ENCODE data around the gene AATK. TPM values are rescaled to one million over a fixed set of nuclear protein-coding genes. Genes with fewer than 3 reads are reported as not detected.

Gene AATK
- total and polyA plus RNA-seq, 2 of the 4 experiments (the other 2 are of a cell fraction): under 0.01 to 0.21 TPM

DNA sequence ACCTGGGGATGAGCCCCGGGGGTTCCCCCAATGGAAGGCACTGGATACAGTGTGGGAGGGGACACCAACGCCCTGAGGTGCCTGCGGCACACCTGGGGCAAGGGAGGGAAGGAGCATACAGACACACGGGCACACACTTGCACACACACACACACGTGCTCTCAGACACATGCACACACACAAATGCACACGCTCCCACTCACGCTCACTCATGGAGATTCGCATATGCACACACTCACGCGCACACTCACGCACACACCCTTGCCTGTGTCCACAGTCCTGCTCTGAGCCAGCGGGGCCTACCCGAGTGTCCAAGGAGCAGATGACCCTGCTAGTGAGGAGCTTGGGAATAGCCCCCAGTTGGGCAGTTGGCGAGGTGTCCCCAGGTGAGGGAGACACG lies 17.4 kb downstream of the AATK start:
- no peak overlapping the region for H3K4me3 ChIP-seq (ENCODE audit: insufficient read depth, low read depth, low read length)
- H2AFZ ChIP-seq (replicated peaks; ENCODE audit: low read length, poor library complexity): no peak overlapping the region
- intact Hi-C loops (cut with micrococcal nuclease): no loop called here
- no peak overlapping the region for H3K27ac ChIP-seq (ENCODE audit: insufficient read depth, low read length)
- H4K20me1 ChIP-seq (ENCODE audit: insufficient read depth, low read length): no peaks in the 10 kb centered on the region
- in situ Hi-C loops (cut with MboI; ENCODE audit: low sequenced_read_pairs): no loop called here
- no peak overlapping the region for H3K18ac ChIP-seq (ENCODE audit: low read depth, low read length)
- H3K14ac ChIP-seq (replicated peaks; ENCODE audit: low read depth, low read length): no peak overlapping the region
- no peak overlapping the region for H2AK5ac ChIP-seq (ENCODE audit: low read depth, low read length)
- dilution Hi-C loops (cut with HindIII; ENCODE audit: low sequenced_read_pairs, unreplicated experiment): no loop called here
- WGBS, 2 experiments (ENCODE audit: extremely low coverage in 2 of 2, insufficient read length in 1 of 2): 79% methylated on average over 2 of the region's 15 CpGs; no CpG with 5 or more reads in 1 of the 2 experiments
- peaks cover 29% of the 10 kb centered on the region for H3K27me3 ChIP-seq (ENCODE audit: control insufficient read depth, insufficient read depth, low read length)
- no peaks in the 10 kb centered on the region for H3K9me3 ChIP-seq (ENCODE audit: control insufficient read depth, insufficient read depth, low read length)
- no peak overlapping the region for H4K91ac ChIP-seq (ENCODE audit: insufficient read depth, low read depth, low read length)
- H3K36me3 ChIP-seq (ENCODE audit: control insufficient read depth, insufficient read depth, low read length): no peaks in the 10 kb centered on the region
- H3K79me1 ChIP-seq (ENCODE audit: low read depth in 1 of 2, low read length in 2 of 2): no peaks in the 10 kb centered on the region
- H3K4me2 ChIP-seq (ENCODE audit: low read depth, low read length): no peak overlapping the region
- H2AK9ac ChIP-seq (replicated peaks; ENCODE audit: low read depth, low read length, poor library complexity): no peak overlapping the region
- no peaks in the 10 kb centered on the region for H3K9me1 ChIP-seq (ENCODE audit: insufficient read depth, low read length)
- H3K23ac ChIP-seq (ENCODE audit: low read depth, low read length): no peak overlapping the region
- H2BK120ac ChIP-seq (ENCODE audit: low read depth, low read length): no peak overlapping the region
- no peak overlapping the region for H2BK15ac ChIP-seq (ENCODE audit: low read depth, low read length)
- no peak overlapping the region for H2BK20ac ChIP-seq (ENCODE audit: low read depth, low read length)
- ChIA-PET POLR2A (ENCODE audit: unreplicated experiment) (interaction anchor here (0.6 kb wide), 1 partner anchor 19 kb away, joined by 3 read pairs; no protein-coding TSS in a partner anchor), CTCF (no interaction called here)
- no peaks in the 10 kb centered on the region for H3K4me1 ChIP-seq (ENCODE audit: control insufficient read depth, insufficient read depth, low read length)
- H3K56ac ChIP-seq (ENCODE audit: extremely low read depth, insufficient read depth, low read length): no peak overlapping the region
- TF ChIP-seq RFX5 (IDR thresholded peaks at IDR 0.05; ENCODE audit: low read depth, low read length) (no peak), MAZ (IDR thresholded peaks at IDR 0.05; ENCODE audit: borderline replicate concordance, low read depth, low read length) (no peak), CHD1 (IDR thresholded peaks at IDR 0.05; ENCODE audit: low read depth, low read length) (no peak), NFE2L2 (IDR thresholded peaks at IDR 0.05; ENCODE audit: low read depth, low read length) (no peak), SMC3 (IDR thresholded peaks at IDR 0.05; ENCODE audit: low read depth, low read length) (no peak), RAD21 (IDR thresholded peaks at IDR 0.05; ENCODE audit: low read length) (no peak), USF2 (IDR thresholded peaks at IDR 0.05; ENCODE audit: low read depth, low read length) (no peak), BHLHE40 (IDR thresholded peaks at IDR 0.05; ENCODE audit: low read depth, low read length) (no peak), POLR2A (IDR thresholded peaks at IDR 0.05; ENCODE audit: low read depth, low read length) (no peak), RCOR1 (IDR thresholded peaks at IDR 0.05; ENCODE audit: insufficient replicate concordance, low read length) (no peak), MAFK (IDR thresholded peaks at IDR 0.05; ENCODE audit: low read depth, low read length) (no peak)
- no TSS peak for BruUV-seq (replicated peaks)
- H3K9ac ChIP-seq (ENCODE audit: low read depth, low read length): no peak overlapping the region
- H3K4ac ChIP-seq (ENCODE audit: low read depth, low read length): no peak overlapping the region
- DNase-seq (no peak), ATAC-seq (ENCODE audit: low read depth) (no peak)
- H4K8ac ChIP-seq (ENCODE audit: low read depth in 2 of 2, low read length in 2 of 2): no peak overlapping the region
- H4K5ac ChIP-seq (ENCODE audit: low read depth, low read length): no peak overlapping the region
- no peak overlapping the region for H2BK5ac ChIP-seq (ENCODE audit: low read depth, low read length, poor library complexity, severe bottlenecking)

Data from IMR-90 (cell line).